PC-3 (cell line): ENCODE measurements around the gene CLSTN3. TPM values are rescaled to one million over a fixed set of nuclear protein-coding genes. Genes with fewer than 3 reads are reported as not detected.

Experiments
- ATAC-seq: fragments of 200-7000 bp; cut with Tn5 transposase; 2 replicates; pipeline ENCODE4 v1.9.1; 2020; ENCODE audit warnings: mild to moderate bottlenecking, moderate library complexity
- BruUV-seq: library from RNA; stranded (reverse); fragments of 400-500 nt; replicated peaks from 2 replicates; lab custom pipeline; 2021; lab: Mats Ljungman, UMichigan
- CTCF ChIA-PET: fragments of 300-600 bp; sonication (Branson Sonifier 250); formaldehyde crosslinking; loops from one replicate; lab custom pipeline; 2022; ENCODE audit warnings: antibody characterized with exemption; lab: Charles Lee
- POLR2A ChIA-PET: fragments of 300-600 bp; sonication (Branson Sonifier 250); formaldehyde crosslinking; loops from one replicate; lab custom pipeline; 2022; ENCODE audit warnings: antibody characterized with exemption; ENCODE audit not compliant: unreplicated experiment; lab: Charles Lee
- DNase-seq: peaks from one replicate; pipeline ENCODE4 v3.0.0-alpha.2; 2015
- H2AFZ ChIP-seq: fragments of 300-600 bp; sonication (generic); 2 replicates; pipeline ENCODE4 v1.6.0; 2016; ENCODE audit warnings: antibody characterized with exemption, low read length
- H3F3A ChIP-seq: fragments of 300-600 bp; sonication (generic); one replicate; pipeline ENCODE4 v1.6.0; 2017; ENCODE audit warnings: antibody characterized with exemption, low read length, control low read depth, mild to moderate bottlenecking; ENCODE audit not compliant: unreplicated experiment
- H3K27ac ChIP-seq: fragments of 300-600 bp; sonication (generic); 2 replicates; pipeline ENCODE4 v1.5.1; 2016; ENCODE audit warnings: mild to moderate bottlenecking, low read length
- H3K27me3 ChIP-seq: fragments of 300-600 bp; sonication (generic); 2 replicates; pipeline ENCODE4 v1.6.1; 2016; ENCODE audit warnings: low read length, mixed read lengths
- H3K36me3 ChIP-seq: fragments of 300-600 bp; sonication (generic); 2 replicates; pipeline ENCODE4 v1.6.1; 2016; ENCODE audit warnings: low read depth, mixed run types, low read length, mixed read lengths
- H3K4me1 ChIP-seq: fragments of 300-600 bp; sonication (generic); 2 replicates; pipeline ENCODE4 v1.5.1; 2016; ENCODE audit warnings: low read length; ENCODE audit not compliant: insufficient read depth
- H3K4me2 ChIP-seq: fragments of 300-600 bp; sonication (generic); 2 replicates; pipeline ENCODE4 v1.6.0; 2016; ENCODE audit warnings: low read length
- H3K4me3 ChIP-seq: fragments of 300-600 bp; sonication (generic); 2 replicates; pipeline ENCODE4 v1.5.1; 2016; ENCODE audit warnings: mild to moderate bottlenecking, low read length, mixed read lengths
- H3K79me2 ChIP-seq: fragments of 300-600 bp; sonication (generic); 2 replicates; pipeline ENCODE4 v1.6.1; 2017; ENCODE audit warnings: low read length, mixed read lengths
- H3K9ac ChIP-seq: fragments of 300-600 bp; sonication (generic); 2 replicates; pipeline ENCODE4 v1.6.0; 2016; ENCODE audit warnings: mild to moderate bottlenecking, low read length
- H3K9me2 ChIP-seq: fragments of 300-600 bp; sonication (generic); replicated peaks from 2 replicates; pipeline ENCODE4 v1.6.1; 2016; ENCODE audit warnings: mixed run types, low read length, mixed read lengths
- H3K9me3 ChIP-seq: fragments of 300-600 bp; sonication (generic); 2 replicates; pipeline ENCODE4 v1.6.1; 2016; ENCODE audit warnings: low read length, mixed read lengths
- H4K20me1 ChIP-seq: fragments of 300-600 bp; sonication (generic); 2 replicates; pipeline ENCODE4 v1.6.1; 2016; ENCODE audit warnings: low read length, mixed read lengths
- EZH2 ChIP-seq: fragments of 300-600 bp; sonication (generic); IDR thresholded peaks from one replicate; pipeline ENCODE4 v1.6.1; 2017; ENCODE audit warnings: antibody characterized with exemption, mild to moderate bottlenecking, low read length; ENCODE audit not compliant: unreplicated experiment
- EZH2phosphoT487 ChIP-seq: fragments of 300-600 bp; sonication (generic); IDR thresholded peaks from 2 replicates; pipeline ENCODE4 v1.6.1; 2018; ENCODE audit warnings: mild to moderate bottlenecking, antibody characterized with exemption, low read length, borderline replicate concordance
- intact Hi-C: fragments of 100-400 bp; cut with micrococcal nuclease; formaldehyde crosslinking; loops from 2 replicates; pipeline ENCODE4 v1.9.0; 2023
- total RNA-seq: library from RNA; depleted of rRNA; stranded (reverse); fragments of >200 nt; gene quantifications from 2 replicates; pipeline ENCODE4 v1.2.3, GENCODE V29; 2014
- TF ChIP-seq, protein P1 (sequence below): fragments of 300-600 bp; sonication (generic); conservative IDR thresholded peaks from 2 replicates; pipeline ENCODE4 v1.5.1; 2017; ENCODE audit warnings: antibody characterized with exemption, low read depth, mild to moderate bottlenecking, low read length

CLSTN3 gene
- total RNA-seq, 1 experiment from 2014 or later, result 10.9 TPM

DNA sequence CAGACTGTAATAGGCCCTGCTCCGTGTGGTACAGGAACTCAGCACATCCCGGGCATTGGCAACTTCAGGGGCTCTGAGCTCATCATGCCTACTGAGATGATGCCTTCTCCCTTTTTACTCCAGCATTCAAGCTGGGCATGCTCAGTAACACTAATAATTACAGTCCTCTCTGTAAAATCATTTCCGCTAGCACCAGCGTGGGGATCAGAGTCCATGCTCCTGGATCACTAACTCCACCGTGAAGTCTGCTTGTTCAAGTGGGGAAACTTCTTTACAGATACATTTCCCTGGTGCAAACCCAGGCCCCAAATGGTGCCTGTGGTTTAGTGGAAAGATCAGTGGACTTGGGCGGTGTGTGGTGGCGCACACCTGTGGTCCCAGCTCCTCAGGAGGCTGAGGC lies 16.7 kb downstream of the CLSTN3 start:
- Histone ChIP-seq H3K4me3 (no peak overlapping the region), H3K27ac (no peak overlapping the region), H3F3A (no peaks in the 10 kb centered on the region), H3K27me3 (no peaks in the 10 kb centered on the region), H3K79me2 (no peaks in the 10 kb centered on the region), H4K20me1 (no peaks in the 10 kb centered on the region), H3K9me3 (no peaks in the 10 kb centered on the region), H3K36me3 (no peaks in the 10 kb centered on the region), H3K9me2 (no peaks in the 10 kb centered on the region), H3K4me2 (no peak overlapping the region), H3K4me1 (no peaks in the 10 kb centered on the region), H3K9ac (no peak overlapping the region), H2AFZ (no peak overlapping the region)
- DNase-seq (no peak), ATAC-seq (no peak)
- ChIA-PET POLR2A (no interaction called here), CTCF (no interaction called here)
- no TSS peak for BruUV-seq
- intact Hi-C loops, result no loop called here
- TF ChIP-seq, protein P1, sequence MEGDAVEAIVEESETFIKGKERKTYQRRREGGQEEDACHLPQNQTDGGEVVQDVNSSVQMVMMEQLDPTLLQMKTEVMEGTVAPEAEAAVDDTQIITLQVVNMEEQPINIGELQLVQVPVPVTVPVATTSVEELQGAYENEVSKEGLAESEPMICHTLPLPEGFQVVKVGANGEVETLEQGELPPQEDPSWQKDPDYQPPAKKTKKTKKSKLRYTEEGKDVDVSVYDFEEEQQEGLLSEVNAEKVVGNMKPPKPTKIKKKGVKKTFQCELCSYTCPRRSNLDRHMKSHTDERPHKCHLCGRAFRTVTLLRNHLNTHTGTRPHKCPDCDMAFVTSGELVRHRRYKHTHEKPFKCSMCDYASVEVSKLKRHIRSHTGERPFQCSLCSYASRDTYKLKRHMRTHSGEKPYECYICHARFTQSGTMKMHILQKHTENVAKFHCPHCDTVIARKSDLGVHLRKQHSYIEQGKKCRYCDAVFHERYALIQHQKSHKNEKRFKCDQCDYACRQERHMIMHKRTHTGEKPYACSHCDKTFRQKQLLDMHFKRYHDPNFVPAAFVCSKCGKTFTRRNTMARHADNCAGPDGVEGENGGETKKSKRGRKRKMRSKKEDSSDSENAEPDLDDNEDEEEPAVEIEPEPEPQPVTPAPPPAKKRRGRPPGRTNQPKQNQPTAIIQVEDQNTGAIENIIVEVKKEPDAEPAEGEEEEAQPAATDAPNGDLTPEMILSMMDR, result no peak
- TF ChIP-seq EZH2phosphoT487 (no peak), EZH2 (no peak)

DNA sequence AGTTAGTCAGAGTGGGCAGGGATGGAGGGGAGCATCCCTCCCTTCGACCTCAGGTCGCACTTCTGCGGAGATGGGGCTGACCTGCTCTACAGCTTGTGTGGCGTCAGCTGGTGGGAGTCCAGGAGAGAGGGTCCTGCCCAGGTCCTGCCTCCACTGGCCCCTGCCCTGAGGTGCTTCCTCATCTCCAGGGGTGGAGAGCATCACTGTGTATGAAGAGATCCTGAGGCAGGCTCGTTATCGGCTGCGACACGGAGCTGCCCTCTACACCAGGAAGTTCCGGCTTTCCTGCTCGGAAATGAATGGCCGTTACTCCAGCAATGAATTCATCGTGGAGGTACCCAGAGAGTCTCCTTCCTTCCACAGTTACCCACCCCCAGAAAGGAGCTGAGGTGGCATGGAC lies 20.2 kb downstream of the CLSTN3 start:
- Histone ChIP-seq H3K4me3 (no peak overlapping the region), H3K4me1 (no peaks in the 10 kb centered on the region), H3F3A (no peaks in the 10 kb centered on the region), H3K36me3 (no peaks in the 10 kb centered on the region), H3K9me2 (no peaks in the 10 kb centered on the region), H3K4me2 (no peak overlapping the region), H3K27ac (no peak overlapping the region), H3K9ac (no peak overlapping the region), H3K27me3 (no peaks in the 10 kb centered on the region), H3K9me3 (no peaks in the 10 kb centered on the region), H3K79me2 (no peaks in the 10 kb centered on the region), H4K20me1 (no peaks in the 10 kb centered on the region), H2AFZ (no peak overlapping the region)
- no peak for ATAC-seq
- intact Hi-C loops, result no loop called here
- no peak for DNase-seq
- POLR2A ChIA-PET, result no interaction called here
- BruUV-seq, result no TSS peak
- CTCF ChIA-PET, result no interaction called here
- TF ChIP-seq, protein P1, result no peak
- no peak for TF ChIP-seq EZH2
- no peak for TF ChIP-seq EZH2phosphoT487

DNA sequence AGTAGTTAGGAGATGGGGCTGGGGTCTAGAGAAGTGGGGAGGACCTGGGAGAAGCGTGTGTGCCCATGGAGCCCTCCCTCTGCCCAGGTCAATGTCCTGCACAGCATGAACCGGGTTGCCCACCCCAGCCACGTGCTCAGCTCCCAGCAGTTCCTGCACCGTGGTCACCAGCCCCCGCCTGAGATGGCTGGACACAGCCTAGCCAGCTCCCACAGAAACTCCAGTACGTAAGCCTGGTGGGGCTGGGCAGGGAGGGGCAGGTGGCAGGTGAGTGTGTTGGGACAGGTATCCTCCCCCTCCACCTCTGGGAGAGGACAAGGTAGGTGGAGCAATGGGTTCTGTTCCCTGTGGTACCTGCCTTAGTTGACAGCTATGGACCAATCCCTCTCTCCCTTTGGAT lies 20.7 kb downstream of the CLSTN3 start:
- TF ChIP-seq EZH2phosphoT487, result no peak
- TF ChIP-seq, protein P1, result no peak
- no peak for TF ChIP-seq EZH2
- Histone ChIP-seq H3K36me3 (no peaks in the 10 kb centered on the region), H3K4me3 (no peak overlapping the region), H3K27ac (no peak overlapping the region), H3K9me3 (no peaks in the 10 kb centered on the region), H3K79me2 (no peaks in the 10 kb centered on the region), H4K20me1 (no peaks in the 10 kb centered on the region), H2AFZ (no peak overlapping the region), H3F3A (no peaks in the 10 kb centered on the region), H3K27me3 (no peaks in the 10 kb centered on the region), H3K4me1 (no peaks in the 10 kb centered on the region), H3K4me2 (no peak overlapping the region), H3K9me2 (no peaks in the 10 kb centered on the region), H3K9ac (no peak overlapping the region)
- ATAC-seq (no peak), DNase-seq (no peak)
- CTCF ChIA-PET, result no interaction called here
- intact Hi-C loops, result no loop called here
- BruUV-seq, result no TSS peak
- POLR2A ChIA-PET, result no interaction called here
